ENCODE data around the gene RBMS2.

The RBMS2 gene

DNA sequence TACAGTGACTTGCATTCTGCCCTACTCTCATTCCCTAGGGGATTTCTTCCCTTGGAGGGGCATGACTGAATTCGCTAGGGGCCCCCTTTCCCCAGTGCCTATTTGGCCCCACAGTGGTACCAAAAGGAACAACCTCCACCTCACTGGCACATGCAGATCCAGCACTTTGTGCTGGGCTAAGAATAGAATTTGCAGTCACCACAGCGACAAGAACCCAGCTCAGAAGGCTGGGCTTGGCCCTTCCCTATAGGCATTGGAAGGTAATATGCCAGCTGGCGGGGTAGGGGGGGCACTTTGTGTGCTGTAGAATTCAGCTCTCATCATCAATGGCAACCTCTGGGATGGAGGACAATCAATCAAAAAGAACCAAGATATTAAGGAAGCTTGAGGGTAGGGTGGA lies 94.6 kb downstream of the RBMS2 start:
- no peak for DNase-seq
- no peaks in the 10 kb centered on the region for H3K9me3 Mint-ChIP-seq
- H3K36me3 Mint-ChIP-seq (ENCODE audit: low read depth): peaks cover 93% of the 10 kb centered on the region
- no peak overlapping the region for H3K4me3 Mint-ChIP-seq
- H3K27ac Mint-ChIP-seq: peak overlapping the region; percentile 20
- H3K27me3 Mint-ChIP-seq: no peaks in the 10 kb centered on the region
- H3K4me1 Mint-ChIP-seq (ENCODE audit: low read depth): peaks cover 21% of the 10 kb centered on the region

DNA sequence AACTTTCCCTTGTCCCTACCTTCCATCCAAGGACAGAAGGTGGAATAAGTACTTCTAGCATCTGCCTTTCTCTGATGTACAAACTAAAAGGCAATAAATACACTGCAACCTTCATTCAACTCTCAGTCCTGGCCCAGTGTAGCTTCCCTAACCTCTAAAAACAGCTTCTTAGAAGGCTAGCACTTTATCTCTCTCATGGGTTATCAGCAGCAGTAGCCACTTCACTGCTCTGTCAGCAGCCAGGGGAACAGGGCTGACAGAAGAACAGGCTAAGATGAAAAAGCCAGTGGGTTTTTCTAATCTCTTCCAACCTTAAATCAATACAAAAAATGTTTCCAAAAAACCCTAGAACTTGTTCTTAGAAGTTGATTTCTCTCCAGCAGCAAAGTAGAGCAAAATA lies 95.3 kb downstream of the RBMS2 start:
- Mint-ChIP-seq H3K27ac (peak overlapping the region; percentile 52), H3K4me1 (ENCODE audit: low read depth) (peaks cover 24% of the 10 kb centered on the region), H3K4me3 (no peak overlapping the region), H3K27me3 (no peaks in the 10 kb centered on the region), H3K36me3 (ENCODE audit: low read depth) (peaks cover 89% of the 10 kb centered on the region), H3K9me3 (no peaks in the 10 kb centered on the region)
- DNase-seq: no peak

DNA sequence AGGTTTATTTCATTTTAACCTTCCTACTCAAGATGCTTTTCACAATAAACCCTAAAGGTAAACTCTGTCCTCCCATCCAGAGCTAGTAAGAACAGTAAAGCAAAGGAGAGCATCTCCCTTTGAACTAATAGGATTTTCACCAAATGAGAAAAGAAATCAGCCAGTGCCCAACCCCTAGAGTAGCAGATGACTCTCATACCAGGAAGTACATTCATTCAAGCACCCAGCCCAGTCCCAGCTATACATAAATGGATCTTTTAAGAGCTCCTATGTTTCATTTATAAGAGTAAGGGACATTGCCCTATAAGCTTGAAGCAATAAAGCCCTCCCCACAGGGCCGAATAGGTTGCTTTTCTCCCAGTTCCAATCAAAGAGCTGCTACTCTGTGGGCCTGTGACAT lies 100.9 kb downstream of the RBMS2 start:
- Mint-ChIP-seq H3K9me3 (no peaks in the 10 kb centered on the region), H3K27ac (peak overlapping the region; percentile 62), H3K27me3 (no peaks in the 10 kb centered on the region), H3K4me1 (ENCODE audit: low read depth) (peaks cover 63% of the 10 kb centered on the region), H3K4me3 (no peak overlapping the region), H3K36me3 (ENCODE audit: low read depth) (peaks cover 74% of the 10 kb centered on the region)
- no peak for DNase-seq

DNA sequence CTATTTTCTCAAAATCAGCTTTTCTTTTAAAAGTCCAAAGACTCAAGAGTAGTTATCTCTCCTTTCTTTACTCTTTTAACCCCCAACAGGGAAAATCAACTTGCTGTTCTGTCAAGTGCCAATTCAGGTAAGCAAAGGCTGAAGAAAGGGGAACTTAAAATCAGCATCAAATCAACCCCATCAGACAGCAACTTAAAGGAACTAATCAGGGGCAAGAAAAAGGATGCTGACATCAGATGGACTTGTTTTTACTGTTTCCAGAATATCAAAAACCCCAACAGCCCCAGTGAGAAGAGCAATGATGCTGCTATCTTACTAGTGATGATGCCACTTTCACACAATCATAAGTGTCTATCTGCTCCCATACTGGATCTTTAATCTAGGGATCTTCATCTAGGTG lies 105.1 kb downstream of the RBMS2 start:
- Mint-ChIP-seq H3K4me1 (ENCODE audit: low read depth) (peaks cover 69% of the 10 kb centered on the region), H3K27me3 (no peaks in the 10 kb centered on the region), H3K27ac (peak overlapping the region; percentile 68), H3K4me3 (no peak overlapping the region), H3K36me3 (ENCODE audit: low read depth) (peaks cover 58% of the 10 kb centered on the region), H3K9me3 (no peaks in the 10 kb centered on the region)
- DNase-seq: no peak

DNA sequence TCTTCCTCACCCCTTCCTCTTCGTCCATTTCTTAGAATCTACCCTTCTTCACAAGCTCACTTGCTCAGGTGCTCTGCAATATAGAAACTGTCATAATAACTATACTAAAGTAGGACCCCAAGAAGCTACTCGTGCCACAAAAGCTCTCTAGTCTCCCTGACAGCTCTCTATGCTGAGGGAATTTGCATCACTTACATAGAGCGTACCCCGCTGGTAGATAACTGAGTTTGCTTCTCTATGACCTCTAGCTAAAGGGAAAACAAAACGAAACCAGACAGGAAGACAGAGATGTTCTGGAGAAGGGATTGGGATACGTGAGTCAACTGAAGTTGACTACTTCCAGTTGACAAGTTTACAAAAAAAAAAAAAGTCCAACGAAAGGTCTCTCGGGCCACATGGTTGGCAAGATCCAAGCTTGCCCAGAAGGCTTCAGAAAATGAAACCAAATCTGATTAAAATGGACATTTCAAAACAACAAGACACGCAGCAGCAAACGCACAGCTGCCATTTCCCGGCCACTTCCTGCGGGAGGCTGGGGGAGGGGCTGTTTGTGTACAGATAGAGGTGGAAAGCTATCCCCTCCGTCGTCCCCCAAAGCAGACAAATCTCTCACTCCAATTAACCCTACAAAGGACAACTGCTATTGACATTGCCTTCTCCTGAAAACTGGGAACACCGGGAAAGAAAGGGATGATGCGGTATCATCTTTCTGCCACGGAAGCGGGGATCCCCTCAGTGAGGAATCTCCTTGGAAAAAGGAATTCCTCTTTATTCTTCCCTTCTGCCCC lies 107.2 kb downstream of the RBMS2 start:
- Mint-ChIP-seq H3K27ac (peak overlapping the region; percentile 90), H3K4me3 (peak overlapping the region; percentile 95), H3K9me3 (no peaks in the 10 kb centered on the region), H3K27me3 (no peaks in the 10 kb centered on the region), H3K36me3 (ENCODE audit: low read depth) (peaks cover 45% of the 10 kb centered on the region), H3K4me1 (ENCODE audit: low read depth) (peaks cover 75% of the 10 kb centered on the region)
- peak; percentile 63 for DNase-seq

DNA sequence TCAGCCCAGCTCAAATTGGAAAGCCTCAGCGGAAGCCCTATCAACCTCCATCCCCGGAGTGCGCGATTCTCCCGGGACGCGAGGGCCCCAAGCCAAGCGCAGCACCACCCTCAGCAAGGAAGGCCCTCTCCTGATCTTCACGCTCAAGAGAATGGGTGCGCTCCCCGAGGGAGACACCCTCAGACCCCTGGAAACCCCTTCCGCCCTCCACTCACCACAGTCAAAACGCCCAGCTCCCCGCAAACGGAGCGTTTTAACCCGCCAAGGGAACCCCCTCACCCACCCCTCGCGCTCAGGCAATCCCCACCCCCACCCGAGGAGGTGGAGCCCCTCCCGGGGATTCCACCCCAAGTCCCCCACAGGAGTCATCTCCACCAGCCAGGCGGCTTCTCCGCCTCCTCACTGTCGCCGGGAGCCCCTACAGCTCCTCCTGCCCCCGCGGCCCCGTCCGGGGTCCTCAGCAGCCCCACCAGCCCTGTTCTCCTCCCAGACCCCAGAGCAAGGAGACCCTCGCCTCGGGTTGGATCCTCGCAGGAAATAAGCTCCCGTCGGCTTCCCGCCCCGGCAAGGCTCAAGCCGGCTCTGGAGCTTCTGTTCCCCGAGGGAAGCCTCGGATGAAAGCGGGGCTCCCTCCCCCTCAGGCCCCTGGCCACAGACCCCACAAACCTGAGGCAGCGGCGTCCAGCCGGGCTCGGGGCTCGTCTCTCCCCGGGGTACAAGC lies 108.0 kb downstream of the RBMS2 start:
- Mint-ChIP-seq H3K9me3 (no peaks in the 10 kb centered on the region), H3K4me1 (ENCODE audit: low read depth) (peaks cover 75% of the 10 kb centered on the region), H3K36me3 (ENCODE audit: low read depth) (peaks cover 42% of the 10 kb centered on the region), H3K27me3 (no peaks in the 10 kb centered on the region), H3K27ac (peak overlapping the region; percentile 90), H3K4me3 (peak overlapping the region; percentile 95)
- DNase-seq: peak; percentile 67

DNA sequence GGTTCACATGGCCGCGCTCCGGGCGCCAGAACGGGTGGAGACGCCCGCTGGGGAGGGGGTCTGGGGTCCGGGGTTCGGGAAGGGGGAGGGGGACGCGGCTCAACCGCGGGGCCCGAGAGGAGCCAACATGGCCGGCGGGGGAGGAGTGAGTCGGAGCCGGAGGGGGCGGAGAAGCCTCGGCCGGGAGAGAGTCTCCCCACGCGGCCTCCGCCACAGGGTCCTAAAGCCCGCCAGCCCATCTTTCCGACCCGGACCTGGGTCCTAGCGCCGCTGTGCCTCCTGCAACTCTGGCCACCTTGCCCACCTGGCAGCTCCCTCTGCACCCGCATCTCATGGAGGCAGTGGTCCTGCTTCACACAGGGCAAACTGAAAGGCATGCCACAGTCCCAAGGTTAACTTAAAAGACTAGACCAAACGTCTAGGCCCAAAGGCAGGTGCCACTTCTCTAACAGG lies 108.6 kb downstream of the RBMS2 start, which contains the start of gene BAZ2A:
Gene BAZ2A (minus strand): TSS at position 147 of the 453 bp plus-strand sequence. CDS start 12,796 bp downstream, outside the sequence.
- peak; percentile 88 for DNase-seq
- peak within 1 kb of the TSS; percentile 95 for H3K4me3 Mint-ChIP-seq
- H3K36me3 Mint-ChIP-seq (ENCODE audit: low read depth): peaks cover 41% of the 10 kb centered on the region
- no peaks in the 10 kb centered on the region for H3K27me3 Mint-ChIP-seq
- H3K27ac Mint-ChIP-seq: peak within 1 kb of the TSS; percentile 90
- H3K9me3 Mint-ChIP-seq: no peaks in the 10 kb centered on the region
- peaks cover 77% of the 10 kb centered on the region for H3K4me1 Mint-ChIP-seq (ENCODE audit: low read depth)

DNA sequence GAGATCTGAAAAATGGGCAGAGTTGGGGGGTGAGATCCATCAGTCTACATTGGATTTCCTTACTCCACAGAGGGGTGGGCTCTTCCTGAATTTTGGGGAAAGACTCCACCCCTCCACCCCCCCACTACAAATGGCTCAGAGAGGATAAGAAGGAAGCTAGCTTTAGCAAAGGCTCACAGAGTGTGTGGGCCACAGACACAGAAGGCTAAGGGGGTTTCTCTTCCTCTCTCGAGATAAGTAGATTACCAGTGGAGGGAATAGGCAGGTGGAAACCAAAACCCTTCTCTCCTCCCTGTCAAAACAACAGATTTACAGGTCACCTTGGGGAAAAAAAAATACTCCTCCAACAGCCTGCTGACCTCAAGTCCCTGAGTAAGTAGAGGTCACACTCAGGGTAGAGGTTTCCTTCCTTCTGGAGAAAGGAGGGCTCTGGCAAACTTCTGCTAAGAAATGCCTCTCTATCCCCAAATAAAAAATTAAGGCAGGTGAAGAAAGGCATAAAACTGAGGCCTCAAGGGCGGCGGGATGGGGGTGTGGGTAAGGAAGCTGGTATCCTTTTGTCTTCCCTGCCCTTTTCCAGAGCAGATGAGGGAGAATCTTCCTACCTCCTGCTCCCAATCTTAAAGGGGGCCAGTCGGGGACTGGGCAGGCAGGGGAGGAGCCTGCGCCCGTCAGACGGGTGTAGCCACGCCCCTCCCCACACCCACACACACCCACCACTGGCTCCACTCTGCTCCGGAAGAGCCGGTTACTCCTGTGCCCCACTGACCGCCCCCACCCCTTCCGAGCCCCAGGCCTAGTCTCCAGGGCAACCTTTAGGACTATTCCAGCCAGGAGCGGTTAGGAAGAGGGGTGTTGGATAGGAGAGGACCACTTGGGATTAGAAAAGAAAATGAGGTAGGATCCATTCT lies 110.4 kb downstream of the RBMS2 start:
- peaks cover 31% of the 10 kb centered on the region for H3K36me3 Mint-ChIP-seq (ENCODE audit: low read depth)
- H3K27ac Mint-ChIP-seq: peak overlapping the region; percentile 90
- H3K27me3 Mint-ChIP-seq: no peaks in the 10 kb centered on the region
- H3K4me1 Mint-ChIP-seq (ENCODE audit: low read depth): peaks cover 80% of the 10 kb centered on the region
- DNase-seq: peak; percentile 73
- no peaks in the 10 kb centered on the region for H3K9me3 Mint-ChIP-seq
- peak overlapping the region; percentile 95 for H3K4me3 Mint-ChIP-seq

DNA sequence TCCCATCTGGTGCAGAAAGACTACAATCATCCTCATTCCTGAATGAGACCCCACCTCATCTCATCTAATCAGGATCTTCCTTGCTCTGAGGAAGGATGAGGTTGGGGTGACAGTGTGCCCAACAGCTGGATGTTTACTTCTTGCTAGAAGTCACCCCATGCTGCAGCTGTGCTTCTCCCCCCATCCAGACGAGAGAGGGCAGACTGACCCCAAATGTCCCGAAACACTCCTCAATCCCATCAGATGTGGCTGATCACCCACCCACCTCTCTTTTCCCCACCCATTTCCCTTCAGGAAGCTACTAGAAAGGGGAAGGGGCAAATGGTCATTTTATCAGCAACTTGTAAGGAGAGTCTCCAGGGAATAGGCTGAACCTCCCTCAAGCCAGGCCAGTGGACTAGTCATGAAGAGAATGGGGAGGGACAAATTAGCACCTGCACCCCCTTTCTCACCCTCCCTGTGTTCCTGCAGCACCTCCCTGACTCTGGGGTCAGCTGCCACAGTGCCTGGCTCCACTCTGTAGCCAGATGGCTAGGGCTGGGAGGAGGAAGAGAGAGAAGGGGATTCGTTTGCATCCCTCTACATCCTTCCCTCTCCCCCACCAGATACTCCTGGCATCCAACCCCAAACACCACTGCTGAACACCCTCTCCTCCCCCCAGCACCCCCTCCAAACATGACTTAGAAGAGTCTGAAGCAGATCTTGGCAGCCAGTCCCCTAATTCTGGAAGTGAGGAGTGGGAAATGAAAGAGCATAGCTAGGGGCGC lies 111.3 kb downstream of the RBMS2 start:
- Mint-ChIP-seq H3K27ac (peak overlapping the region; percentile 90), H3K4me3 (peak overlapping the region; percentile 85), H3K36me3 (ENCODE audit: low read depth) (peaks cover 36% of the 10 kb centered on the region), H3K9me3 (no peaks in the 10 kb centered on the region), H3K4me1 (ENCODE audit: low read depth) (peaks cover 84% of the 10 kb centered on the region), H3K27me3 (no peaks in the 10 kb centered on the region)
- DNase-seq: no peak

DNA sequence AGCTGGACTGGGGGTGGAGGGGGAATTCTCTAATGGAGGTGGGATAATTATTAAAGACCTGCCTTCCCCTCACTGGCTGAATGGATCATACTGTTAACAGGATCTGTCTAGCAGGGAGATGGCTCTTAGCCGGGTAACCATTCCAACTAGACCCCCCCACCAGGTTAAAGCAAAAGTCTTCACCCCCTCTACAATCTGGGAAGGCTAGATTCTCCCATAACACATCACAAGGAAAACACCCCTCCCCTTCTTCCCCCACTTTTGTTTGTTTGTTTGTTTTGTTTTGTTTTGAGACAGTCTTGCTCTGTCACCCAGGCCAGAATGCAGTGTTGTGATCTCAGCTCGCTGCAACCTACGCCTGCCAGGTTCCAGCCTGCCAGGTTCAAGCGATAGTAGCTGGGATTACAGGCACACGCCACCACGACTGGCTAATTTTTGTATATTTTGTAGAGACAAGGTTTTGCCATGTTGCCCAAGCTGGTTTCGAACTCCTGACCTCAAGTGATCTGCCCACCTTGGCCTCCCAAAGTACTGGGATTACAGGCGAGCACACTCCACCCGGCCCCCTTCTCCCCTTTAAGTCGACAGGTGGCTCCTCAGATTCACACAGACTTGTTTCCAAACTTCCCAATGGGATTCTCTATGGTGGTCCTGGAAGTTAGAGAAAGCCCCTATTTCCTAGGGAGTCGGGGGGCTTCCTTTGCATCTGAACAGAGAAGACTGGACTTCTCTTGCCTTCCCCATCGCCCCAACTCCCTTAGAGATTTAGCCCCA lies 112.0 kb downstream of the RBMS2 start:
- Mint-ChIP-seq H3K27ac (peak overlapping the region; percentile 90), H3K4me1 (ENCODE audit: low read depth) (peaks cover 84% of the 10 kb centered on the region), H3K4me3 (peak overlapping the region; percentile 85), H3K36me3 (ENCODE audit: low read depth) (peaks cover 39% of the 10 kb centered on the region), H3K9me3 (no peaks in the 10 kb centered on the region), H3K27me3 (no peaks in the 10 kb centered on the region)
- DNase-seq: no peak

DNA sequence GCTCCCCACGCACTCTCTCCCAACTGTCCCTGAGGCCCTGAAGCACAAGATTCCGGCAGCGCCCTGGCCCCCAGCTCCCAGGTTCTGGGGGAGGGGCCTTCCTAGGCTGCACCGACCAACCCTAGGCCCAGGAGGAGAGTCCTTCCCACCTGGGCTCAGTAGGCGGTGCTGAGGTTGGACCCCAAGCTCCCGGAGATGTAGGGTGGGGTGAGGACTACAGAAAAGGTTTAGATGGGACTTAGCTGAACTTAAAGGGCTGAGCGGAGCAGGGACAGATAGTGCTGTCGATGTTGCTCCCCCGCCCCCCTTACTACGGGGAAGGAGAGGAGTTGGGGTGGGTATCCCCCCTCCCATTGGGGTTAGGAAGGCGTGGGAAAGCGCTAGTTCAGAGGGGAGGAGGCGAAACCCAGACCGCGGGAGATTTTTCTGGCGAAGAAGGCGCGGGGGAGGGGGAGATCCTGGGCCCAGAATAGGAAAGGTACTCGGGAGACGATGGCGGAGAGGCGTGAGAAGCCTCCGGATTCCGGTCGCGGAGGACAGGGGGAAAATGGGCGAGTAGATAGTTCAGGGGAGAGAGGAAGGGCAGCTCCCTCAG lies 112.7 kb downstream of the RBMS2 start:
- peaks cover 85% of the 10 kb centered on the region for H3K4me1 Mint-ChIP-seq (ENCODE audit: low read depth)
- peaks cover 39% of the 10 kb centered on the region for H3K36me3 Mint-ChIP-seq (ENCODE audit: low read depth)
- H3K27me3 Mint-ChIP-seq: no peaks in the 10 kb centered on the region
- H3K27ac Mint-ChIP-seq: peak overlapping the region; percentile 90
- H3K9me3 Mint-ChIP-seq: no peaks in the 10 kb centered on the region
- peak overlapping the region; percentile 85 for H3K4me3 Mint-ChIP-seq
- DNase-seq: peak; percentile 47

DNA sequence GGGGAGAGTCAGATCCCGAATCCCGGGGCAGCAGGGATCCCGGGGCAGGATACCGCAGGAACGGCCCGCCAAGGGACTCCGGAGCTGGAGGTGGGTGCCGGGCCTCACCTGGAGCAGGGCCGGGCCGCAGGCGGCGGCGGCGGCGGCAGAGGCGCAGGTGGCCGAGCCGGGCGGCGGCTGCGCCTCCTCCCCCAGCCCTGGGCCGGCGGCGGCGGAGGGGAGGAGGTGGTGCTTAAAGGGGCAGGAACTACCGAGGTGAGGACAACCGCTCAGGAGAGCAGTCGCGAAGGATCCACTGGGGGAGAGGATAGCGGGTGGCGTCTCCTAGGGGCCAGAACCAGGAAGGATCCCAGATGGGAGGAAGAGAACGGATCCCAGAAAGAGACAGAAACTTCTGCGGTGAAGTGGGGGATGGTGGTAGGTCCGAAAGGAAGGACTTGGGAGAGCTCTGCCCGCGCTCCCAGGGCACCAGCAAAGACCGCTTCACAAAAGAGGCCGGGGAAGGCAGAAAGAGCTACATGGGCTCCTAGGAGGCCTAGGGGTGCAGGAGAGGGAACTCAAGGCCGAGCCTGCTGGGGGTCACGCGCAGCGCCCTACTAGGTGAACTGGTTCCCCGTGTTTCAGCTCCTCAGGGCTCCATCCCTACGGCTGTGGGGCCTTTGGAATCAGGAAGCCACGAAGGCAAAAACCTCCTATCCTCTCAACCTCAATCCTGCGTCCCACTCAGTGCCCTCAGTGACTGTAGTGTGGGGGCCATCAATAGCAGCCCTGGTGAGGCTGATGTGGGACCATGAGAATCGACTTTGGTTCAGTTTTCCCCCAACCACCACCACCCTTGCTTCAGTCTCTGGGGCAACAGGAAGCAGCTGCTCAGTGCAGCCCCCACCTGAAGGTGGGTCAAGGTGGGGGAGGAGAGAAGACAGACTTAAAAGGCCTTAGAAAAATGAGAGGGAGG lies 113.5 kb downstream of the RBMS2 start:
- peaks cover 44% of the 10 kb centered on the region for H3K36me3 Mint-ChIP-seq (ENCODE audit: low read depth)
- peak; percentile 76 for DNase-seq
- peak overlapping the region; percentile 85 for H3K4me3 Mint-ChIP-seq
- peak overlapping the region; percentile 94 for H3K27ac Mint-ChIP-seq
- H3K27me3 Mint-ChIP-seq: no peaks in the 10 kb centered on the region
- peaks cover 89% of the 10 kb centered on the region for H3K4me1 Mint-ChIP-seq (ENCODE audit: low read depth)
- no peaks in the 10 kb centered on the region for H3K9me3 Mint-ChIP-seq

All from activated T-cell treated with anti-CD3 and anti-CD28 coated beads, Interleukin-2, amount 50 U/mL, for 24 hours (primary cell).